HG03095 (cell line): ENCODE measurements around the gene KDM4B.
"Not testable (repeated sequence)": the region's sequence is repeated elsewhere in the genome, so short reads cannot be mapped to it uniquely, and the experiment has no call there.

Experiments used
- ATAC-seq: cut with Tn5 transposase; IDR thresholded peaks from one replicate; pipeline ENCODE4 v1.9.1; 2021; ENCODE audit warnings: moderate library complexity; ENCODE audit not compliant: unreplicated experiment

KDM4B gene

GRCh38 chr19:5193192-5193591 is 224.3 kb downstream of the KDM4B start:
- ATAC-seq = no peak

- no peak for ATAC-seq
Observed at GRCh38 chr19:5194641-5195040, 225.7 kb downstream of the KDM4B start.

- not testable (repeated sequence) for ATAC-seq
Observed at GRCh38 chr19:5195587-5195986, 226.7 kb downstream of the KDM4B start.

GRCh38 chr19:5196832-5197231 is 227.9 kb downstream of the KDM4B start:
- ATAC-seq = no peak

- ATAC-seq = no peak
Observed at GRCh38 chr19:5200844-5201243, 231.9 kb downstream of the KDM4B start.

GRCh38 chr19:5202553-5202952 is 233.6 kb downstream of the KDM4B start:
- no peak for ATAC-seq
